HepG2 (cell line): ENCODE results near the gene GTF2F2. TPM values are rescaled to one million over a fixed set of nuclear protein-coding genes. Genes with fewer than 3 reads are reported as not detected.

Source experiments
- ATAC-seq: fragments of 200-7000 bp; cut with Tn5 transposase; 3 replicates; pipeline ENCODE4 v1.9.1; 2020; ENCODE audit warnings: mild to moderate bottlenecking, moderate library complexity
- BruUV-seq: library from RNA; stranded (reverse); fragments of 400-500 nt; replicated peaks from 2 replicates; lab custom pipeline; 2021; lab: Mats Ljungman, UMichigan
- CTCF ChIA-PET: fragments of 300-600 bp; formaldehyde crosslinking; extraction: SDS; loops from one replicate; lab custom pipeline; 2021; ENCODE audit warnings: low total read pairs, inconsistent platforms, low intra/inter-chr PET ratio; lab: Yijun Ruan, JAX
- POLR2A ChIA-PET: fragments of 350-600 bp; sonication (Branson Sonifier 250); formaldehyde crosslinking; loops from one replicate; lab custom pipeline; 2020; ENCODE audit warnings: antibody characterized with exemption, inconsistent platforms; lab: Yijun Ruan, JAX
- DNase-seq: peaks from one replicate; pipeline ENCODE4 v3.0.0-alpha.2; 2015; ENCODE audit warnings: low spot score
- FAIRE-seq: peaks from 3 replicates; lab custom pipeline; 2011; peaks lifted over from hg19 to GRCh38; lab: Jason Lieb, UNC
- H2AFZ ChIP-seq: one replicate; pipeline ENCODE4 v1.6.1; 2011; ENCODE audit warnings: low read length, inconsistent platforms
- H3K27ac ChIP-seq: fragments of 300-600 bp; 3 replicates; pipeline ENCODE4 v1.8.0; 2011; ENCODE audit warnings: mixed run types, mild to moderate bottlenecking, mixed read lengths, low read length, inconsistent platforms; ENCODE audit not compliant: insufficient read depth; ENCODE audit errors: extremely low read length
- H3K27me3 ChIP-seq, 2 experiments: fragments of 200-600 bp in 1 of 2; 2 replicates in 1 of 2; 3 replicates in 1 of 2; pipeline versions ENCODE4 v1.6.0 to v1.8.0; 2011; ENCODE audit warnings: low read length in 2 of 2, mild to moderate bottlenecking in 2 of 2, moderate library complexity in 2 of 2, inconsistent platforms in 1 of 2; ENCODE audit not compliant: insufficient read depth in 2 of 2, control insufficient read depth in 1 of 2
- H3K36me3 ChIP-seq, 2 experiments: fragments of 200-600 bp in 1 of 2; replicated peaks in 1 of 2; 2 replicates in 1 of 2; 3 replicates in 1 of 2; pipeline versions ENCODE4 v1.5.1 to v1.8.0; 2011; ENCODE audit warnings: low read length in 2 of 2, inconsistent platforms in 1 of 2; ENCODE audit not compliant: insufficient read depth in 2 of 2, control insufficient read depth in 1 of 2
- H3K4me1 ChIP-seq: 2 replicates; pipeline ENCODE4 v1.5.1; 2012; ENCODE audit warnings: low read length, inconsistent platforms; ENCODE audit not compliant: insufficient read depth
- H3K4me2 ChIP-seq: 2 replicates; pipeline ENCODE4 v1.6.0; 2011; ENCODE audit warnings: low read depth, low read length, inconsistent platforms
- H3K4me3 ChIP-seq, 3 experiments: fragments of 200-600 bp in 1 of 3; sonication (generic), shearing (Covaris generic) in 1 of 3; replicated peaks in 1 of 3; 2 replicates each; pipeline ENCODE4 v1.5.1; 2011 to 2016; ENCODE audit warnings: low read length in 3 of 3, inconsistent platforms in 2 of 3, low read depth in 2 of 3, mild to moderate bottlenecking in 2 of 3, control low read depth in 1 of 3, mixed read lengths in 1 of 3; ENCODE audit not compliant: insufficient read depth in 1 of 3
- H3K79me2 ChIP-seq: one replicate; pipeline ENCODE4 v1.6.1; 2011; ENCODE audit warnings: low read length, inconsistent platforms; ENCODE audit not compliant: insufficient read depth
- H3K9ac ChIP-seq: 2 replicates; pipeline ENCODE4 v1.6.0; 2011; ENCODE audit warnings: mild to moderate bottlenecking, low read depth, low read length, inconsistent platforms; ENCODE audit not compliant: insufficient read depth
- H3K9me3 ChIP-seq: 2 replicates; pipeline ENCODE4 v1.5.1; 2012; ENCODE audit warnings: mild to moderate bottlenecking, low read length
- H4K20me1 ChIP-seq: 2 replicates; pipeline ENCODE4 v1.6.0; 2011; ENCODE audit warnings: inconsistent platforms, mild to moderate bottlenecking, low read length, moderate library complexity; ENCODE audit not compliant: insufficient read depth
- AKNA ChIP-seq: sonication (generic); formaldehyde crosslinking; IDR thresholded peaks from 2 replicates; pipeline ENCODE4 v1.4.0; 2020; ENCODE audit warnings: missing genetic modification reagents, borderline replicate concordance
- FOXC1 ChIP-seq: sonication (generic); formaldehyde crosslinking; IDR thresholded peaks from 2 replicates; pipeline ENCODE4 v1.8.0; 2022; ENCODE audit warnings: mild to moderate bottlenecking, missing genetic modification reagents, borderline replicate concordance
- GMEB1 ChIP-seq: sonication (generic); formaldehyde crosslinking; IDR thresholded peaks from 2 replicates; pipeline ENCODE4 v1.5.1; 2020; ENCODE audit warnings: missing genetic modification reagents, mild to moderate bottlenecking, borderline replicate concordance
- HES4 ChIP-seq: sonication (generic); formaldehyde crosslinking; IDR thresholded peaks from 2 replicates; pipeline ENCODE4 v1.9.0; 2021; ENCODE audit warnings: mild to moderate bottlenecking, missing genetic modification reagents, borderline replicate concordance
- IRX3 ChIP-seq: sonication (generic); formaldehyde crosslinking; IDR thresholded peaks from 2 replicates; pipeline ENCODE4 v1.8.1; 2023; ENCODE audit warnings: mild to moderate bottlenecking, low read depth, missing genetic modification reagents, borderline replicate concordance
- ZNF407 ChIP-seq: sonication (generic); formaldehyde crosslinking; IDR thresholded peaks from one replicate; pipeline ENCODE4 v1.5.1; 2020; ENCODE audit warnings: mild to moderate bottlenecking, missing genetic modification reagents; ENCODE audit errors: not compliant biosample characterization
- ZNF430 ChIP-seq: sonication (generic); formaldehyde crosslinking; IDR thresholded peaks from 2 replicates; pipeline ENCODE4 v1.9.0; 2021; ENCODE audit warnings: mild to moderate bottlenecking, missing genetic modification reagents
- WGBS: methylation state at CpG from one replicate; pipeline ENCODE4 v1.1.6; 2017; ENCODE audit warnings: low lambda C conversion rate; 5-methylcytosine and 5-hydroxymethylcytosine counted together
- in situ Hi-C: cut with HindIII; loops from 2 replicates; pipeline ENCODE4 v1.10.0; 2017; ENCODE audit warnings: low pct_unique_long_range_greater_than_20kb; ENCODE audit not compliant: extremely low pct_ligation_motif_present
- intact Hi-C: fragments of 100-400 bp; cut with micrococcal nuclease; formaldehyde crosslinking; loops from one replicate; pipeline ENCODE4 v1.10.0; 2022; ENCODE audit not compliant: unreplicated experiment
- polyA plus RNA-seq, 8 experiments: library from polyadenylated mRNA; depleted of rRNA in 3 of 8; stranded (reverse) in 7 of 8; unstranded in 1 of 8; fragments of >200 nt; fragmentation: Illumina TruSeq in 4 of 8; extraction: Trizol in 4 of 8; gene quantifications; 2 replicates each; pipeline versions ENCODE4 v1.2.1 to v1.2.3, GENCODE V29; 2011 to 2016; ENCODE audit warnings: low read depth in 4 of 8, missing spikeins in 1 of 8, mixed read lengths in 1 of 8; ENCODE audit not compliant: insufficient read depth in 1 of 8
- total RNA-seq, 5 experiments: library from RNA; depleted of rRNA; stranded (reverse); fragments of >200 nt; fragmentation: Illumina TruSeq; extraction: Trizol; gene quantifications; 2 replicates each; pipeline ENCODE4 v1.2.3, GENCODE V29; 2016; ENCODE audit warnings: low read depth in 1 of 5

Gene GTF2F2
- total and polyA plus RNA-seq, 2 of the 13 experiments (the other 11 are each of a cell fraction or from before 2014, with no cell fraction given) = 10.6 to 32.8 TPM

DNA sequence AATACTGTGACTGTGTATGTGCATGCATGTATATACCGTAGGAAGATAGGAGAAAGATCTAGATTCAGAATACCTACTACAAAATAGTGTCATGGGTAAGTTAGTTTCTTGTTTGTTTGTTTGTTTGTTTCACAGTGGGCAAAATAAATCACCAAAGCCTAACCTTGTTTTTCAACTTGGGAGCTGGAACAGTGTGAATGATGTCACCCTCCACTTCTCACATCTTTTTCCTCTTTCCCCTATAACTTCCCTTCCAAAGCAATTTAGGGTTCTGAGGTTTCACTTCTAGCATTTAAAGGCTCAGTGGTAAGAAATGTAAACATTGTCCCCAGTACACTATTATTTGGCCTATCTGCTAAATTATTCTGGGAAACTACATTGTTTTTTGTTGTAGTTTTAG is 75.1 kb downstream of the GTF2F2 start:
- H4K20me1 ChIP-seq = no peaks in the 10 kb centered on the region
- CTCF ChIA-PET = no interaction called here
- BruUV-seq = no TSS peak
- WGBS = 96% methylated on average over 1 of the region's 1 CpG
- no peak overlapping the region for H3K9ac ChIP-seq
- no peaks in the 10 kb centered on the region for H3K4me1 ChIP-seq
- POLR2A ChIA-PET = no interaction called here
- H3K4me2 ChIP-seq = no peak overlapping the region
- H3K27me3 ChIP-seq = no peaks in the 10 kb centered on the region
- ATAC-seq (no peak), DNase-seq (no peak), FAIRE-seq (no peak)
- H2AFZ ChIP-seq = no peak overlapping the region
- H3K4me3 ChIP-seq = no peak overlapping the region
- in situ Hi-C loops = no loop called here
- H3K36me3 ChIP-seq = peaks cover 1 to 4% of the 10 kb centered on the region in 2 experiments; a peak in 3 of 5 replicates
- H3K79me2 ChIP-seq = peaks cover 2% of the 10 kb centered on the region
- no peaks in the 10 kb centered on the region for H3K9me3 ChIP-seq
- intact Hi-C loops = no loop called here
- no peak overlapping the region for H3K27ac ChIP-seq
- TF ChIP-seq IRX3 (CRISPR knock-in tag) = no peak
- TF ChIP-seq HES4 (CRISPR knock-in tag) = no peak
- TF ChIP-seq AKNA = no peak
- TF ChIP-seq ZNF407 (CRISPR knock-in tag) = no peak
- TF ChIP-seq GMEB1 (CRISPR knock-in tag) = no peak
- no peak for TF ChIP-seq ZNF430 (CRISPR knock-in tag)
- no peak for TF ChIP-seq FOXC1 (CRISPR knock-in tag)
